Measurements from ENCODE around the gene RAB24. TPM values are rescaled to one million over a fixed set of nuclear protein-coding genes. Genes with fewer than 3 reads are reported as not detected.

Gene RAB24
- total RNA-seq, 2 donors from 2014 or later: 23.8 to 35.2 TPM

DNA sequence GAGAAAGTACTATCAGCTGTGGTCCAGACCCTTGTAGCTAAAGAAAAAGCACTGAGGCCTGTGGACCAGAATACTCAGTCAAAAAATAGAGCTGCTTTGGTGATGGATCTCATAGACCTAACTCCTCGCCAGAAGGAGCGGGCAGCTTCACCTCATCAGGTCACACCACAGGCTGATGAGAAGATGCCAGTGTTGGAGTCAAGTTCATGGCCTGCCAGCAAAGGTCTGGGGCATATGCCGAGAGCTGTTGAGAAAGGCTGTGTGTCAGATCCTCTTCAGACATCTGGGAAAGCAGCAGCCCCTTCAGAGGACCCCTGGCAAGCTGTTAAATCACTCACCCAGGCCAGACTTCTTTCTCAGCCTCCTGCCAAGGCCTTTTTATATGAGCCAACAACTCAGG lies 8.9 kb downstream of the RAB24 start:
- TF ChIP-seq, protein P1, sequence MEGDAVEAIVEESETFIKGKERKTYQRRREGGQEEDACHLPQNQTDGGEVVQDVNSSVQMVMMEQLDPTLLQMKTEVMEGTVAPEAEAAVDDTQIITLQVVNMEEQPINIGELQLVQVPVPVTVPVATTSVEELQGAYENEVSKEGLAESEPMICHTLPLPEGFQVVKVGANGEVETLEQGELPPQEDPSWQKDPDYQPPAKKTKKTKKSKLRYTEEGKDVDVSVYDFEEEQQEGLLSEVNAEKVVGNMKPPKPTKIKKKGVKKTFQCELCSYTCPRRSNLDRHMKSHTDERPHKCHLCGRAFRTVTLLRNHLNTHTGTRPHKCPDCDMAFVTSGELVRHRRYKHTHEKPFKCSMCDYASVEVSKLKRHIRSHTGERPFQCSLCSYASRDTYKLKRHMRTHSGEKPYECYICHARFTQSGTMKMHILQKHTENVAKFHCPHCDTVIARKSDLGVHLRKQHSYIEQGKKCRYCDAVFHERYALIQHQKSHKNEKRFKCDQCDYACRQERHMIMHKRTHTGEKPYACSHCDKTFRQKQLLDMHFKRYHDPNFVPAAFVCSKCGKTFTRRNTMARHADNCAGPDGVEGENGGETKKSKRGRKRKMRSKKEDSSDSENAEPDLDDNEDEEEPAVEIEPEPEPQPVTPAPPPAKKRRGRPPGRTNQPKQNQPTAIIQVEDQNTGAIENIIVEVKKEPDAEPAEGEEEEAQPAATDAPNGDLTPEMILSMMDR (IDR thresholded peaks at IDR 0.05): no peak
- DNase-seq (ENCODE audit: low spot score) (no peak), ATAC-seq (ENCODE audit: insufficient number of reproducible peaks, low FRiP score, low read depth) (no peak)
- no peak overlapping the region for H3K4me3 ChIP-seq
- no peaks in the 10 kb centered on the region for H3K4me1 ChIP-seq (ENCODE audit: control insufficient read depth in 1 of 2, low read depth in 2 of 2)
- no peak overlapping the region for H3K27ac ChIP-seq
- H3K36me3 ChIP-seq: peaks cover 49% of the 10 kb centered on the region
- H3K27me3 ChIP-seq (replicated peaks; ENCODE audit: insufficient read depth): no peaks in the 10 kb centered on the region
- H3K9me3 ChIP-seq: no peaks in the 10 kb centered on the region

DNA sequence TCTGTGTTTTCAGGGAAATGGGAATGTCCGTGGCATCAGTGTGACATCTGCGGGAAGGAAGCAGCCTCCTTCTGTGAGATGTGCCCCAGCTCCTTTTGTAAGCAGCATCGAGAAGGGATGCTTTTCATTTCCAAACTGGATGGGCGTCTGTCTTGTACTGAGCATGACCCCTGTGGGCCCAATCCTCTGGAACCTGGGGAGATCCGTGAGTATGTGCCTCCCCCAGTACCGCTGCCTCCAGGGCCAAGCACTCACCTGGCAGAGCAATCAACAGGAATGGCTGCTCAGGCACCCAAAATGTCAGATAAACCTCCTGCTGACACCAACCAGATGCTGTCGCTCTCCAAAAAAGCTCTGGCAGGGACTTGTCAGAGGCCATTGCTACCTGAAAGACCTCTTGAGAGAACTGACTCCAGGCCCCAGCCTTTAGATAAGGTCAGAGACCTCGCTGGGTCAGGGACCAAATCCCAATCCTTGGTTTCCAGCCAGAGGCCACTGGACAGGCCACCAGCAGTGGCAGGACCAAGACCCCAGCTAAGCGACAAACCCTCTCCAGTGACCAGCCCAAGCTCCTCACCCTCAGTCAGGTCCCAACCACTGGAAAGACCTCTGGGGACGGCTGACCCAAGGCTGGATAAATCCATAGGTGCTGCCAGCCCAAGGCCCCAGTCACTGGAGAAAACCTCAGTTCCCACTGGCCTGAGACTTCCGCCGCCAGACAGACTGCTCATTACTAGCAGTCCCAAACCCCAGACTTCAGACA lies 9.5 kb downstream of the RAB24 start:
- no peak for ATAC-seq (ENCODE audit: insufficient number of reproducible peaks, low FRiP score, low read depth)
- H3K27me3 ChIP-seq (replicated peaks; ENCODE audit: insufficient read depth): no peaks in the 10 kb centered on the region

DNA sequence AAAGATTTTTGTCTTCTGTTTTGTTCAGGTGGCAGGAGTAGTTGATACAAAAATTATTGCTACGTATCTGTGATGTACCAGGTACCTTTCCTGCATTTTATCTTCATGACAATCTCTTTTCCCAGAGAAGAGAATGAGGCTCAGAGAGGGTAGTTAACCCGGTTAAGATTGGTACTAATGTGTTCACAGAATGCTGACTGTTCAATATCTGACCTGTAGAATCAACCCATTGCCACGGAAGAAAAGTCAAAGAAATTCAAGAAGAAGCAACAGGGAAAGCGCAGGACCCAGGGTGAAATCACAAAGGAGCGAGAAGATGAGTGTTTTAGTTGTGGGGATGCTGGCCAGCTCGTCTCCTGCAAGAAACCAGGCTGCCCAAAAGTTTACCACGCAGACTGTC lies 11.8 kb downstream of the RAB24 start:
- Histone ChIP-seq H3K36me3 (peaks cover 58% of the 10 kb centered on the region), H3K4me1 (ENCODE audit: control insufficient read depth in 1 of 2, low read depth in 2 of 2) (no peaks in the 10 kb centered on the region)

More for the DNA sequence above, 9.5 kb downstream of the RAB24 start:
- H3K4me3 ChIP-seq: no peak overlapping the region
- H3K9me3 ChIP-seq: no peaks in the 10 kb centered on the region
- H3K36me3 ChIP-seq: peaks cover 49% of the 10 kb centered on the region
- DNase-seq (ENCODE audit: low spot score): no peak
- no peak overlapping the region for H3K27ac ChIP-seq
- no peaks in the 10 kb centered on the region for H3K4me1 ChIP-seq (ENCODE audit: control insufficient read depth in 1 of 2, low read depth in 2 of 2)
- TF ChIP-seq, protein P1 (IDR thresholded peaks at IDR 0.05): no peak

DNA sequence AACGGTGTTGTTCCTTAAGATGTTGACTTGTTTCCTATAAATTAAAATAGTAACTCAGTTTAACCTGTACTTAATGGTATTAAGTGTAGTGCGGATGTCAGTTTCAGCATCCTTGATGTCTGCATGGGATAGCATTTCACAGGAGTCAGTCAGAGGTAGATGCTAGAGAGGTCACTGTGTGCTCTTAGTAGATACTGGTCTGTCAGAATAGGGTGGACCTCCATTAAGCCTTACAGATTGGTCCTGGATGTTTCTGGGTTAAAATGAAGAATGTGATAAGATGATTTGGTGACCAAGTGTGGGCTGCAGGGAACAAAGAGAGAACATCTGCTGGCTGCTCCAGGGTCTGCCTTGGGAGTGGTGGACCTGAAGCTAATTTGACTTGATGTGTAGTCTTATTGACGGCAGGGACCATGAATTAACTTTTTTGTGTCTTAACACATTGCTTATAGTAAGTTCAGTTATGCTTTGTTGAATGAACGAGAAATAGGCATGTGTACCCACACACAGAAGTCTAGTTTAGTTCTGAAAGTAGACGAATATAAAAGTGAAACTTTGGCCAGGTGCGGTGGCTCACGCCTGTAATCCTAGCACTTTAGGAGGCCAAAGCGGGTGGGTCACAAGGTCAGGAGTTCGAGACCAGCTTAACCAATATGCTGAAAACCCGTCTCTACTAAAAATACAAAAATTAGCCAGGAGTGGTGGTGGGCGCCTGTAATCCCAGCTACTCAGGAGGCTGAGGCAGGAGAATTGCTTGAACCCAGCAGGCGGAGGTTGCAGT lies 12.5 kb downstream of the RAB24 start:
- ATAC-seq (ENCODE audit: insufficient number of reproducible peaks, low FRiP score, low read depth): no peak
- TF ChIP-seq, protein P1 (IDR thresholded peaks at IDR 0.05): no peak
- DNase-seq (ENCODE audit: low spot score): no peak

More for the DNA sequence above, 11.8 kb downstream of the RAB24 start:
- no peak for ATAC-seq (ENCODE audit: insufficient number of reproducible peaks, low FRiP score, low read depth)
- TF ChIP-seq, protein P1 (IDR thresholded peaks at IDR 0.05): no peak
- Histone ChIP-seq H3K4me3 (no peak overlapping the region), H3K27me3 (replicated peaks; ENCODE audit: insufficient read depth) (no peaks in the 10 kb centered on the region), H3K27ac (no peak overlapping the region), H3K9me3 (no peaks in the 10 kb centered on the region)
- DNase-seq (ENCODE audit: low spot score): no peak

DNA sequence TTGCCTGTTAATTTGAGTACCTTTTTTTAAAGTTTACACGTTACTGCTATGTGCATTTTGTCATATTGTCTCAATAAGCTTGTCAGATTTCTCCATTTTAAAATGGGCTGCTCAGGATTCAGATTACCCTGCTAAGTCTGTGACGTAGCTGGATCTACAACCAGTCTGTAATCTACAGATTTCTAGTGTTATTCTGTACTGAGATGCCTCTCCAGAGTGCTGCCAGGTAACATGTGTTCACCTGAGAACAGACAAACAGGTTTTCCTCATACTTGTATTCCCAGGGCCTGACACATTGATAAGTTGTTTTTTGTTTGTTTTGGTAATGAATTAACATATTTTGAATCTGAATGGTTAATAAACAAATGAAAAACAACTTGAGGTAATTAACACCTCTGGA lies 15.3 kb downstream of the RAB24 start:
- peaks cover 57% of the 10 kb centered on the region for H3K36me3 ChIP-seq

More for the DNA sequence above, 12.5 kb downstream of the RAB24 start:
- Histone ChIP-seq H3K36me3 (peaks cover 59% of the 10 kb centered on the region), H3K27ac (no peak overlapping the region), H3K9me3 (no peaks in the 10 kb centered on the region), H3K27me3 (replicated peaks; ENCODE audit: insufficient read depth) (no peaks in the 10 kb centered on the region), H3K4me1 (ENCODE audit: control insufficient read depth in 1 of 2, low read depth in 2 of 2) (no peaks in the 10 kb centered on the region), H3K4me3 (no peak overlapping the region)

More for the DNA sequence above, 15.3 kb downstream of the RAB24 start:
- no peaks in the 10 kb centered on the region for H3K27me3 ChIP-seq (replicated peaks; ENCODE audit: insufficient read depth)
- no peak overlapping the region for H3K27ac ChIP-seq
- TF ChIP-seq, protein P1 (IDR thresholded peaks at IDR 0.05): no peak
- H3K4me3 ChIP-seq: no peak overlapping the region
- no peak for DNase-seq (ENCODE audit: low spot score)
- H3K4me1 ChIP-seq (ENCODE audit: control insufficient read depth in 1 of 2, low read depth in 2 of 2): no peaks in the 10 kb centered on the region
- H3K9me3 ChIP-seq: no peaks in the 10 kb centered on the region
- no peak for ATAC-seq (ENCODE audit: insufficient number of reproducible peaks, low FRiP score, low read depth)
